ENCODE measurements around the gene ERBIN. TPM values are rescaled to one million over a fixed set of nuclear protein-coding genes. Genes with fewer than 3 reads are reported as not detected.

ERBIN gene
- total RNA-seq, 4 donors from 2014 or later = 116 to 218 (median 152) TPM

DNA sequence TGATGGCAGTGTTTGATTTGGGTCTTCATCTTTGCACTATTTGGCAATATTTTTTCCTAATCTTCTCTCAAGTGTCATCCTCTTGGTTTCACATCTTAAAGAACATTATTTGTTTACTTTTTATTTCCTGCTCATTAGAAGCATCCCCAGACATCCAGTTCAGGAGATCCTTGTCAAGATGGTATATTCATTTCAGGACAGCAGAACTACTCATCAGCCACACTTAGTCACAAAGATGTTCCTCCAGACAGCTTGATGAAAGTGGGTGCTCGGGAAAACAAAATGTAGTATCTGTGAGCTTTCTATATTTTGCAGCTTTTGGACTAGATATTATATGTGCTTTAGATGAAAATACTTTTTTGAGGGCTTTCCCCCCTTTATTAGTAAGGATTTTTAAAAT lies 145.7 kb downstream of the ERBIN start:
- no peaks in the 10 kb centered on the region for H3K9me3 ChIP-seq
- H3K27ac ChIP-seq = no peak overlapping the region
- no peak for TF ChIP-seq POLR2A (IDR thresholded peaks at IDR 0.05)
- TF ChIP-seq, protein P1, sequence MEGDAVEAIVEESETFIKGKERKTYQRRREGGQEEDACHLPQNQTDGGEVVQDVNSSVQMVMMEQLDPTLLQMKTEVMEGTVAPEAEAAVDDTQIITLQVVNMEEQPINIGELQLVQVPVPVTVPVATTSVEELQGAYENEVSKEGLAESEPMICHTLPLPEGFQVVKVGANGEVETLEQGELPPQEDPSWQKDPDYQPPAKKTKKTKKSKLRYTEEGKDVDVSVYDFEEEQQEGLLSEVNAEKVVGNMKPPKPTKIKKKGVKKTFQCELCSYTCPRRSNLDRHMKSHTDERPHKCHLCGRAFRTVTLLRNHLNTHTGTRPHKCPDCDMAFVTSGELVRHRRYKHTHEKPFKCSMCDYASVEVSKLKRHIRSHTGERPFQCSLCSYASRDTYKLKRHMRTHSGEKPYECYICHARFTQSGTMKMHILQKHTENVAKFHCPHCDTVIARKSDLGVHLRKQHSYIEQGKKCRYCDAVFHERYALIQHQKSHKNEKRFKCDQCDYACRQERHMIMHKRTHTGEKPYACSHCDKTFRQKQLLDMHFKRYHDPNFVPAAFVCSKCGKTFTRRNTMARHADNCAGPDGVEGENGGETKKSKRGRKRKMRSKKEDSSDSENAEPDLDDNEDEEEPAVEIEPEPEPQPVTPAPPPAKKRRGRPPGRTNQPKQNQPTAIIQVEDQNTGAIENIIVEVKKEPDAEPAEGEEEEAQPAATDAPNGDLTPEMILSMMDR (IDR thresholded peaks at IDR 0.05) = no peak
- H3K4me3 ChIP-seq = no peak overlapping the region
- H3K27me3 ChIP-seq = no peaks in the 10 kb centered on the region
- no peaks in the 10 kb centered on the region for H3K4me1 ChIP-seq
- peaks cover 0 to 37% (median 0%) of the 10 kb centered on the region in 3 donors for H3K36me3 ChIP-seq
- no peak for DNase-seq

DNA sequence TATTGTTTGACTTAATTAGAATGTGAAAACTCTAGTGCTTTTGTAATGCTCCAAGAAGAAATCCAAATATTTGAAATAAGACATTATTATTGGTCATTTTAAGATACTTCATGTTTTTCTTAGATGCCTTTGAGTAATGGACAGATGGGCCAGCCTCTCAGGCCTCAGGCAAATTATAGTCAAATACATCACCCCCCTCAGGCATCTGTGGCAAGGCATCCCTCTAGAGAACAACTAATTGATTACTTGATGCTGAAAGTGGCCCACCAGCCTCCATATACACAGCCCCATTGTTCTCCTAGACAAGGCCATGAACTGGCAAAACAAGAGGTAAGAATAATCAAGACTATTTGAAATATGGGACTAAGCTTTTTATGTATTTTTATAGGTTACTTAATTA lies 148.5 kb downstream of the ERBIN start:
- H3K4me3 ChIP-seq = no peak overlapping the region
- no peak for DNase-seq
- H3K4me1 ChIP-seq = no peaks in the 10 kb centered on the region
- peaks cover 0 to 45% (median 0%) of the 10 kb centered on the region in 3 donors for H3K36me3 ChIP-seq
- TF ChIP-seq, protein P1 (IDR thresholded peaks at IDR 0.05) = no peak
- TF ChIP-seq POLR2A (IDR thresholded peaks at IDR 0.05) = no peak
- no peaks in the 10 kb centered on the region for H3K9me3 ChIP-seq
- no peaks in the 10 kb centered on the region for H3K27me3 ChIP-seq
- H3K27ac ChIP-seq = no peak overlapping the region

DNA sequence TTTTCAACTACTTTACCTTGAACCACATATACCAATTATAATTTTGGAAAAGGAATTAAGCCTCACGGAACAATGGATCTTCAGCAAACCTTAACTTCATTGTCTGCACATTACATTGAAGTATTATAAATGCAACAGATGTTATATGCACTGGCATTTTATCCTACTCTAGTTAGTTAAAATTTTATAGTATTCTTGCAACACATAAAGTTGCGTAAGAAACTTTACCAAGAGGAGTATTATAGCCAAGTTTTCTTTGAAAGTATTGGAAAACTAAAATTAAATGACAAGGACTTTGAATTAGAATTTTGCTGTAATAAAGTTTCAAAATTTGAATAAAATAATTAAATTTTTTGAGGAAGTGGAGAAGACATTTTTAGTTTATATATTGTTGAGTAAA lies 154.3 kb downstream of the ERBIN start:
- no peak overlapping the region for H3K27ac ChIP-seq
- H3K27me3 ChIP-seq = no peaks in the 10 kb centered on the region
- peaks cover 0 to 41% (median 0%) of the 10 kb centered on the region in 3 donors for H3K36me3 ChIP-seq
- DNase-seq = no peak
- no peak overlapping the region for H3K4me3 ChIP-seq
- TF ChIP-seq POLR2A (IDR thresholded peaks at IDR 0.05) = no peak
- TF ChIP-seq, protein P1 (IDR thresholded peaks at IDR 0.05) = no peak
- no peaks in the 10 kb centered on the region for H3K9me3 ChIP-seq
- H3K4me1 ChIP-seq = no peaks in the 10 kb centered on the region

DNA sequence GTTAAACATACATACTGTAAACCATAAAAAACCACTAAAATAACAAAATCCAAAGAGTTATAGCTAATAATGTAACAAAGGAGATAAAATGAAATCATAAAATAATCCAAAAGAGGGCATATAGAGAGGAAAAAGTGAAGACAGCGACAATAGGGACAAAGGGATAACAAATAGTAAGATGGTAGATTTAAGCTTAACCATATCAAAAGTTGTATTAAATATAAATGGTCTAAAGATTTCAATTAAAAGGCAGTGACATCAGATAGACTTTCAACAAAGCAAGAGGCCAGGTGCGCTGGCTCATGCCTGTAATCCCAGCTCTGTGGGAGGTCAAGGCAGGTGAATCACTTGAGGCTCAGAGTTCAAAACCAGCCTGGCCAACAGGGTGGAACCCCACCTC lies 163.0 kb downstream of the ERBIN start:
- Histone ChIP-seq H3K4me3 (no peak overlapping the region), H3K27me3 (no peaks in the 10 kb centered on the region), H3K36me3 (peaks cover 0 to 14% (median 0%) of the 10 kb centered on the region in 3 donors), H3K9me3 (peaks cover 0 to 4% (median 0%) of the 10 kb centered on the region in 4 donors), H3K4me1 (no peaks in the 10 kb centered on the region), H3K27ac (no peak overlapping the region)
- DNase-seq = no peak
- no peak for TF ChIP-seq POLR2A (IDR thresholded peaks at IDR 0.05)
- TF ChIP-seq, protein P1 (IDR thresholded peaks at IDR 0.05) = no peak

DNA sequence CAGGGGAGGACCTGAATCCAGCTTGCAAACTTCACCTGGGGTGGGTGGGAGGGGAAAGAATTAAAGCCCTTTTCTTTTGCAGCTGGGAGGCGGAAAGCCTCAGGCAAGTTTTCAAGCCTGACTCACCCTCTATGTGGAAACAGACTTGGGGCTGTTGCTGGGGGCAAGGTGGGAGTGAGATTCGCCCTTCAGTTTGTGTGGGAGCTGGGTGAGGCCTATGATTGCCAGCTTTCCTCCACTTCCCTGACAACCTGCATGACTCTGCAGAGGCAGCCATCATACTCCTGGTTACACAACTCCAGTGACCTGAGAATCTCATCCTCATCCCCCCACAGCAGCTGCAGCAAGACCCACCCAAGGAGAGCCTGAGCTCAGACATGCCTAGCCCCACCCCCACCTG lies 174.5 kb downstream of the ERBIN start:
- H3K4me1 ChIP-seq = no peaks in the 10 kb centered on the region
- no peak for DNase-seq
- no peaks in the 10 kb centered on the region for H3K36me3 ChIP-seq
- peaks cover 0 to 19% (median 7%) of the 10 kb centered on the region in 4 donors for H3K9me3 ChIP-seq
- H3K27me3 ChIP-seq = no peaks in the 10 kb centered on the region
- TF ChIP-seq, protein P1 (IDR thresholded peaks at IDR 0.05) = no peak
- no peak for TF ChIP-seq POLR2A (IDR thresholded peaks at IDR 0.05)
- H3K27ac ChIP-seq = no peak overlapping the region
- H3K4me3 ChIP-seq = no peak overlapping the region

DNA sequence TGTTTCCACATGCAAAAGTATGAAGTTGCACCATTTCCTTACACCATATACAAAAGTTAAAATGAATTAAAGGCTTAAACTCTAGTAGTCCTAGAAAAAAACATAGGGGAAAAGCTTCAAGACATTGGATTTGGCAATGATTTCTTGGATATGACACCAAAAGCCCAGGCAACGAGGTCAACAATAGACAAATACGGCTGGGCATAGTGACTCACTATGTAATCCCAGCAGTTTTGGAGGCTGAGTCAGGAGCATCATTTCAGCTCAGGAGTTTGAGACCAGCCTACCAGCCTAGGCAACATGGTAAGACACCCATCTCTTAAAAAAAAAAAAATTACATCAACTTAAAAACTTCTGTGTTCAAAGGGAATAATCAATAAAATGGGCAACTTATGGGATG lies 186.8 kb downstream of the ERBIN start:
- no peaks in the 10 kb centered on the region for H3K4me1 ChIP-seq
- no peaks in the 10 kb centered on the region for H3K36me3 ChIP-seq
- DNase-seq = no peak
- H3K27me3 ChIP-seq = no peaks in the 10 kb centered on the region
- TF ChIP-seq, protein P1 (IDR thresholded peaks at IDR 0.05) = no peak
- no peak for TF ChIP-seq POLR2A (IDR thresholded peaks at IDR 0.05)
- no peak overlapping the region for H3K27ac ChIP-seq
- H3K4me3 ChIP-seq = no peak overlapping the region
- H3K9me3 ChIP-seq = peaks cover 0 to 19% (median 0%) of the 10 kb centered on the region in 4 donors

All from Peyer's patch (tissue), 4 donors.